Measurements from ENCODE around the gene GNG7.

The GNG7 gene

DNA sequence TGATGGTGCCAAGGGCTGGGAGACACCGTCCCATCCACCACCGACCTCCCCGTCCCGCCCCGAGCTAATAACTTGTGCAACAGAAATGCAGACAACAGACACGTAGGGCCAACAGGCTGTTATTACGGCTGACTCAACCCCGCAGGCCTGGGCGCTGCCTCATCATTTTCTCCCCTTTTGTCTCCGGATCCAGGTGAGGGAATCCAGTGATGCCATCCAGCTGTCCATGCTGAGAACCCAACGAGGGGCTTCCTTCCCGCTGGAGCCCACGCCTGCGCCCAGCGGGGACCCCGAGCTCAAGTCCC is 25.1 kb upstream of the GNG7 start:
- H3K27me3 ChIP-seq (ENCODE audit: insufficient read depth, poor library complexity, severe bottlenecking), result peaks cover under 1% of the 10 kb centered on the region
- H3K27ac ChIP-seq (ENCODE audit: poor library complexity, severe bottlenecking), result no peak overlapping the region
- H3K36me3 ChIP-seq (ENCODE audit: low read depth), result no peaks in the 10 kb centered on the region
- no peak overlapping the region for H3K4me3 ChIP-seq (ENCODE audit: severe bottlenecking)
- H3K9me3 ChIP-seq (ENCODE audit: severe bottlenecking), result no peaks in the 10 kb centered on the region
- ATAC-seq (ENCODE audit: low read depth), result peak; percentile 75
- no peak for DNase-seq (ENCODE audit: low spot score)
- TF ChIP-seq, protein P1, sequence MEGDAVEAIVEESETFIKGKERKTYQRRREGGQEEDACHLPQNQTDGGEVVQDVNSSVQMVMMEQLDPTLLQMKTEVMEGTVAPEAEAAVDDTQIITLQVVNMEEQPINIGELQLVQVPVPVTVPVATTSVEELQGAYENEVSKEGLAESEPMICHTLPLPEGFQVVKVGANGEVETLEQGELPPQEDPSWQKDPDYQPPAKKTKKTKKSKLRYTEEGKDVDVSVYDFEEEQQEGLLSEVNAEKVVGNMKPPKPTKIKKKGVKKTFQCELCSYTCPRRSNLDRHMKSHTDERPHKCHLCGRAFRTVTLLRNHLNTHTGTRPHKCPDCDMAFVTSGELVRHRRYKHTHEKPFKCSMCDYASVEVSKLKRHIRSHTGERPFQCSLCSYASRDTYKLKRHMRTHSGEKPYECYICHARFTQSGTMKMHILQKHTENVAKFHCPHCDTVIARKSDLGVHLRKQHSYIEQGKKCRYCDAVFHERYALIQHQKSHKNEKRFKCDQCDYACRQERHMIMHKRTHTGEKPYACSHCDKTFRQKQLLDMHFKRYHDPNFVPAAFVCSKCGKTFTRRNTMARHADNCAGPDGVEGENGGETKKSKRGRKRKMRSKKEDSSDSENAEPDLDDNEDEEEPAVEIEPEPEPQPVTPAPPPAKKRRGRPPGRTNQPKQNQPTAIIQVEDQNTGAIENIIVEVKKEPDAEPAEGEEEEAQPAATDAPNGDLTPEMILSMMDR (IDR thresholded peaks at IDR 0.05; ENCODE audit: poor library complexity, severe bottlenecking), result no peak
- no peaks in the 10 kb centered on the region for H3K4me1 ChIP-seq (ENCODE audit: insufficient read depth, poor library complexity, severe bottlenecking)

DNA sequence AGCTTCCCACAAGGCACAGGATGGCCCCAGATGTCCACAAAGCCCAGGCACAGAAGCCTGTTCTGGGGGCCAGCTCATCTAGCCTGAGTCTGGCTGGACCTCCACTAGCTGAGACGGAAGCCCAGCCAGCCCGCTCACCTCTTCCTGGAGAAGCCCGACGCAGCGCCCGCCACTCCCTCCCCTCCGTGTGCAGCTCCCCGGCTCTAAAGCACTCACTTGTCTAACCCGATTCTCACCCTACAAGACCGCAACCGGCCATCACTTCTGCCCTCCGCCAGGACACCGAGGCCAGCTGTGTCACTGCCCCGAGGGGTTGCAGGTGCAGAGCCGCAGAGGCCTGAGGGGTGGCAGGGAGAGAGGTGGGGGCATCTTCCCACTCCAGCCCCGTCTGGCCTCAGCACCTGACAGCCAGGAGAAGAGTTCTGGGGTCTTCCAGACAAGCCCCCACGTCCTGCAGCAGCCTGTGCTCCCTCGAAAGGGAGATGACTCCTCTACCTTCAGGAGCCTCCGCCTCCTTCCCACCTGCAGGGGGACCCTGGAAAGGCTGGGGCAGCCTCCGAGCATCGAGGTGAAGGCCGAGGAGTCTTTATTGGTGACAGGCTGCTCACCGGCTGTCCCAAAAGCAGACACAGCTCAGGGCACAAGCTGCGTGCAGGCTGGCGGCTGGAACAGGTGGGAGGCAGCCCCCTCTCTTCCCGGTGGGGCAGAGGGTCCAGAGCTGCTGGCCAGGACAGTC is 24.6 kb upstream of the GNG7 start:
- Histone ChIP-seq H3K27ac (ENCODE audit: poor library complexity, severe bottlenecking) (no peak overlapping the region), H3K9me3 (ENCODE audit: severe bottlenecking) (no peaks in the 10 kb centered on the region), H3K4me1 (ENCODE audit: insufficient read depth, poor library complexity, severe bottlenecking) (no peaks in the 10 kb centered on the region), H3K4me3 (ENCODE audit: severe bottlenecking) (no peak overlapping the region), H3K27me3 (ENCODE audit: insufficient read depth, poor library complexity, severe bottlenecking) (peaks cover 5% of the 10 kb centered on the region), H3K36me3 (ENCODE audit: low read depth) (no peaks in the 10 kb centered on the region)
- ATAC-seq (ENCODE audit: low read depth) (peak; percentile 29; the same call in 1 of the 3 replicates), DNase-seq (ENCODE audit: low spot score) (no peak)
- TF ChIP-seq, protein P1 (IDR thresholded peaks at IDR 0.05; ENCODE audit: poor library complexity, severe bottlenecking), result no peak

DNA sequence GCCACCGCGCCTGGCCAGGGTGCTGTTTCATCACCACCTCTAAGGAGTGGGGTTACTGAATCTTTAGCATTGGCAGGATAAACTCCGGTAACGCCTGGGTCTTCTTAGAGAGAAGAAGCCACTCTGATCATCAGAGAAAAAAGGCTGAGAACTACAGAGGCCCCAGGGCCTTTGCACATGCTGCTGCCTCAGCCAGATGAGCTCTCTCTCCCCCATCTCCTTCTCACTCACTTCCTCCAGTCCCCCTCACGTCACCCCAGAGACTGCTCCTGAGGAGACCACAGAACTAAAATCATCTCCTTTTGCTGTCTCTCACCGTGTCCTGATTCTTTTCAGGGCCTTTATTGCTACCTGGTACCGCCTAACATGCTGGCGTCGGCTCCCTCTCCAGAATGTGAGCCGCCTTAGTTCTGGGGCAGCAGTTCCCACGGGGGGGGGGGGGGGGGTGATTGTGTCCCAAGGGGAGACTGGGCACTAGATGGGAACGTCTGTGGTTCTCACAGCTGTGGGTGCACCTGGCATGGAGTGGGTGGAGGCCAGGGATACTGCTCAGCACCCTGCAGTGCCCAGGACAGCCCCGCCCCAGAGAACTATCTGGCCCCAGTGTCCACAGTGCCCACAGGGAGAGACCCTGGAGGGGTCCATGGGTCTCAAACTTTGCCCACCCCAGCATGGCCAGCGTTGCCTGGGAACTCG is 23.8 kb upstream of the GNG7 start:
- H3K4me1 ChIP-seq (ENCODE audit: insufficient read depth, poor library complexity, severe bottlenecking), result no peaks in the 10 kb centered on the region
- H3K27ac ChIP-seq (ENCODE audit: poor library complexity, severe bottlenecking), result no peak overlapping the region
- H3K36me3 ChIP-seq (ENCODE audit: low read depth), result no peaks in the 10 kb centered on the region
- TF ChIP-seq, protein P1 (IDR thresholded peaks at IDR 0.05; ENCODE audit: poor library complexity, severe bottlenecking), result no peak
- no peak for ATAC-seq (ENCODE audit: low read depth)
- H3K9me3 ChIP-seq (ENCODE audit: severe bottlenecking), result no peaks in the 10 kb centered on the region
- no peak for DNase-seq (ENCODE audit: low spot score)
- no peak overlapping the region for H3K4me3 ChIP-seq (ENCODE audit: severe bottlenecking)
- H3K27me3 ChIP-seq (ENCODE audit: insufficient read depth, poor library complexity, severe bottlenecking), result peaks cover 12% of the 10 kb centered on the region

DNA sequence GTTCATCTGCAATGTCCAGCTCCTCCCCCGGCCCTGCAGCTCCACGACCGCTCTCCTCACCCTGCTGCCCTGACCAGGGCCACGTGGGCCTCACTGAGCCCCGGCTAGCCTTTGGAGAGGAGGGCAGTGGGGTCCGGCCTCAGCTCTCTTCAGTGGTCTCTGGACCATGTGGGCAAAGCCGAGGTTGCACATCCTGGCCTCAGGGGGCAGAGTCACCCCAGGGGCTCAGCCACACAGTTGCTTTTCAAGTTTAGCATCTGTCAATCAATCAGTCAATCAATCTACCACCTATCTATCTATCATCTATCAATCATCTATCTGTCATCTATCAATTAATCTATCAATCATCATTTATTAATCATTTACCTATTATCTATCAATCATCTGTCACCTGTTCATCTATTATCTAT is 21.7 kb upstream of the GNG7 start:
- no peak overlapping the region for H3K27ac ChIP-seq (ENCODE audit: poor library complexity, severe bottlenecking)
- DNase-seq (ENCODE audit: low spot score) (no peak), ATAC-seq (ENCODE audit: low read depth) (no peak)
- H3K27me3 ChIP-seq (ENCODE audit: insufficient read depth, poor library complexity, severe bottlenecking), result peaks cover 22% of the 10 kb centered on the region
- H3K4me3 ChIP-seq (ENCODE audit: severe bottlenecking), result no peak overlapping the region
- TF ChIP-seq, protein P1 (IDR thresholded peaks at IDR 0.05; ENCODE audit: poor library complexity, severe bottlenecking), result no peak
- H3K9me3 ChIP-seq (ENCODE audit: severe bottlenecking), result no peaks in the 10 kb centered on the region
- no peaks in the 10 kb centered on the region for H3K36me3 ChIP-seq (ENCODE audit: low read depth)
- H3K4me1 ChIP-seq (ENCODE audit: insufficient read depth, poor library complexity, severe bottlenecking), result no peaks in the 10 kb centered on the region

DNA sequence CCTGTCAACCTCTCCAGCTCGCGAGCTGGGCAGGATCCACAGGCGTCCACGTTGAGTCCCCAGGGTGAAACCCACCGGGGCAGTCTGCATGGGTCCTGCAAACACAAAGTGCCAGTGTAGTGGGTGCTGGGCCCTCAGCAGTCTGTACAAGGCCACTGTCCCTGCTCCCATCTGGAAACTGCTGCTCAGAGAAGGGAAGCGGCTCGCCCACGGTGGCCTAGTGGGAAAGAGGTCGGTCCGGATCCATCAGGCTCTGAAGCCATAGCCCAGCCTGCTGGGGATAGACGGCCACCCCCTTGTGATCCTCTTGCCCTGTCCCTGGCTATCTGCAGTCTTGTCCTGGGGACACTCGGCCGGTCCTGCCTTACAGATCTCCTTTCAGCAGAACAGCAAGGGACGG is 21.3 kb upstream of the GNG7 start:
- Histone ChIP-seq H3K27ac (ENCODE audit: poor library complexity, severe bottlenecking) (no peak overlapping the region), H3K36me3 (ENCODE audit: low read depth) (no peaks in the 10 kb centered on the region), H3K27me3 (ENCODE audit: insufficient read depth, poor library complexity, severe bottlenecking) (peaks cover 22% of the 10 kb centered on the region), H3K4me1 (ENCODE audit: insufficient read depth, poor library complexity, severe bottlenecking) (no peaks in the 10 kb centered on the region), H3K4me3 (ENCODE audit: severe bottlenecking) (no peak overlapping the region), H3K9me3 (ENCODE audit: severe bottlenecking) (no peaks in the 10 kb centered on the region)
- ATAC-seq (ENCODE audit: low read depth) (no peak), DNase-seq (ENCODE audit: low spot score) (no peak)
- TF ChIP-seq, protein P1 (IDR thresholded peaks at IDR 0.05; ENCODE audit: poor library complexity, severe bottlenecking), result no peak
